ENCODE data around the gene DHX9.

DHX9 gene

DNA sequence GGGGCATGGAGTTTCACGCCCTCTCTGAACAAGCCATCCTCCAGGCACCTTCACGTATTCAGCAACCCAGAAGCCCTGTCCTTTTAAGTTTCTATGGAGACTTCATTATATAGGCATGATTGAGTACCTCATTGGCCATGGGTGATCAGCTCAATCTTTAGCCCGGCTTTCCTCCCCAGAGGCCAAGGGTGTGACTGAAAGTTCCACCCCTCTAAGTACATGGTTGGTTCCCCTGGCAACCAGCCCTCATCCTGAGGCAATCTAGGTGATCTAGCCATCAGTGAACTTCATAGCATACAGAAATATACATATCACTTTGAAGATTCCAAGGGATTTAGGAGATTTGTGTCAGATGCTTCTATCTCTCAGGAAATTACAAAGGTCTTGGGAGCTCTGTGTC, 21.3 kb upstream of the DHX9 start:
- no peak for TF ChIP-seq ZNF274 (IDR thresholded peaks at IDR 0.05; ENCODE audit: low read depth, low read length)
- no peak overlapping the region for H3K4me3 ChIP-seq (ENCODE audit: low read length)

DNA sequence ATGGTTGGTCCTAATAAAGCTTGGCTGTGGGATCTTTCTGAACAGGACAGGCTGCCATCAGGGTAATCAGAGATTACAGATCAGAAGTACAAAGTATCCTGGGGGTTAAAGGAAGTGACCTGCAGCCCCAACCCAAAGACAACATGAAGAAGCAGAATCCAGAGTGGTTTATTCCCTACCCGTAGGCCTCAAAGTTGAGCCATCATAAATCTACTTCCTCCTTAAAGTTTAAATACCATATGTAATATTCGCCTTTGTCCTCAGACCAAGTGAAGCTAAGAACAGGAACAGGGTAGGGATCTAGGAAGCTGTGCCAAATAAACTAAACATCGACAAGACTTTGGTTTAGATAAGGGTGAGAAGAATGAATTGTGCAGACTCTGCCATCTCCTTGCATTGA, 15.9 kb upstream of the DHX9 start:
- no peak overlapping the region for H3K4me3 ChIP-seq (ENCODE audit: low read length)
- no peak for TF ChIP-seq ZNF274 (IDR thresholded peaks at IDR 0.05; ENCODE audit: low read depth, low read length)

DNA sequence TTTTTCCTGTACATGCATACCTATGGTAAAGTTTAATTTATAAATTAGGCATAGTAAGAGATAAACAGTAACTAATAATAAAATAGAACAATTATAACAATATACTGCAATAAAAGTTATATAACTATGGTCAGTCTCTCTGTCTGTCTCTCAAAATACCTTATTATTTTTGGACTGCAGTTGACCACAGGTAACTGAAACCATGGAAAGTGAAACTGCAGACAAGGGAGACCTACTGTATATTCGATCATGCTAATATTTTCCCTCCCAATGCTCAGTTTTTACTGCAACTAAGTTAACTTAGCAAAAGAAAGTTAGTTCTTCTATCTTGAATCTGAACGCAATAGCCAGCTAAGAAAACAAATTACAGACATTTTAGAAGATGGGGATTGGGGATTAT, 12.3 kb upstream of the DHX9 start:
- TF ChIP-seq ZNF274 (IDR thresholded peaks at IDR 0.05; ENCODE audit: low read depth, low read length), result no peak
- no peak overlapping the region for H3K4me3 ChIP-seq (ENCODE audit: low read length)

DNA sequence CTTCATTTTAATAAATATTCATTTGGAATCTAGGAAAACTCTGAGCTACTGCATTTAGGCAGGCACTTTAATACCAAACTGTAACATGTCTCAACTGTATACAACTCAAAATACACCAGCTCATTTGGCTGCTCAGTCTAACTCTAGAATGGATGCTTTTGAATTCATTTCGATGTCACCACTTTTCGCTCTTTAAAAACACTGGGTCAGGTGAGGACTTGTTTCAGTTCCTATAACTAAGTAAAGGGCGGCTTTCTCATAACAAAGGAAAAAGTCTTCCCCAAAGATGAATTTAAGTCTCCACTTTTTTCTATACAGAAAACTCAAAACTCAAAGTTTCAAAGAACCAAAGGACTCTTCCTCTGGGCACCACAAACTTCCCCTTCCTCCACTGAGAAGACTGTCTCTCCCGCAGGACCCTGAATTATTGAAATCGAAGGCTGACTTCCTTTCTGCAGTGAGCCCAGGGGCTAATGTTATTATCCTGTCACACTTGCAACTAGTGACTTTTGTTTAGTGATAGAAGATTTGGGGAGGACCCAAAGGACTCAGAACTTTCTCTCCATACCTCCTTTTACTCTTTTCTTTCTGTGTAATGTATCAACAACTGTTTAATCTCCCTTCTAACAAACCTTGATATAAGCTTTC, 9.7 kb upstream of the DHX9 start:
- TF ChIP-seq ZNF274 (IDR thresholded peaks at IDR 0.05; ENCODE audit: low read depth, low read length), result no peak
- peak overlapping the region; percentile 32; the same call in 1 of the 2 replicates for H3K4me3 ChIP-seq (ENCODE audit: low read length)

DNA sequence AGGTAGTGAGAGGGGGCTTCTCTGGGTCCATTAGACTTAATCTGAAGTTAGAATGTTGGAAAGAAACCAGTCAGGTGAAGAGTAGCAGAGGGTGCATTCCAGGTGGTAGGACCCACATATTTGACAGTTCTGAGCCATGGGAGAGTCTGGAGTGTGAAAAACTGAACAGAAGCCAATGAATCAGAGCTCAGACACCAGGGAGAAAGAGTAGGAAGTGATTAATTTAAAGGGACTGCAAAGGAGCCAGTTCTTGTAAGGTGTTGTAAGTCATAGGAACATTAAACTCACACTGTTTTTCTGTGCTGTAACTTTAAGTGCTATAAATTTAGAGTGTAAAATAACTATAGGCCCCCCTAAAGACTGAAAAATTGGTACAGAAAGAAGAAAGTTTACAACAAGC, 5.9 kb upstream of the DHX9 start:
- H3K4me3 ChIP-seq (ENCODE audit: low read length), result no peak overlapping the region
- no peak for TF ChIP-seq ZNF274 (IDR thresholded peaks at IDR 0.05; ENCODE audit: low read depth, low read length)

DNA sequence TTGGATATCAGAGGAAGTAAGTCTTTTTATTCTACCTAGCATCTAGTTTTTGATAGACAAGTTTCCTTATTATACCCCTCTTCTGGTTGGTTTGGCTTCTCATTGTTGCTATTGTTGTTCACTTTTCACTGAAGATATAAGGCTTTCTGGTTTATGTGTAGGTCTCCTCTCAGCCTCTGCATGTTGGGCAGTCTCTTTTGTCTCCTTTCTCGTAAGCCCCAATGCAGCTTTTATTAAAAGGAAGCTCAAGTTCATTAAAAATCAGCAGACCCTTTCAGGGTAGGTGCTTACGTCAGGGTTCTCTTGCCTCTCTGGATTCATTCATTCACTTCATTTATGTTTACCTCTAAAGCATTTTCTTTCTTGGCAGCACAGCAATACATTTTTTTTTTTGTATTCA, 4.8 kb upstream of the DHX9 start:
- no peak overlapping the region for H3K4me3 ChIP-seq (ENCODE audit: low read length)
- no peak for TF ChIP-seq ZNF274 (IDR thresholded peaks at IDR 0.05; ENCODE audit: low read depth, low read length)

DNA sequence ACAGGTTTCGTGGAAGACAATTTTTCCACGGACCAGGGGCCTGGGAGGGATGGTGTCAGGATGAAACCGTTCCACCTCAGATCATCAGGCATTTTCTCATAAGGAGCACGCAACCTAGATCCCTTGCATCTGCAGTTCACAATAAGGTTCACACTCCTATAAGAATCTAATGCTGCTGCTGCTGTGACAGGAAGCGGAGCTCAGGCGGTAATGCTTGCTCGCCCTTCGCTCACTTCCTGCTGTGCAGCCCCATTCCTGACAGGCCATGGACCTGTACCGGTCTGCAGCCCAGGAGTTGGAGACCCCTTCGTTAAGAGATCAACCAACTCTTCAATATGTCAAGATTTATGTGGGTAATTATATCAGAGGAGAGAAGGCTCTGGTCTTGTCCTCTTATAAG, 3.3 kb upstream of the DHX9 start:
- H3K4me3 ChIP-seq (ENCODE audit: low read length), result no peak overlapping the region
- no peak for TF ChIP-seq ZNF274 (IDR thresholded peaks at IDR 0.05; ENCODE audit: low read depth, low read length)

DNA sequence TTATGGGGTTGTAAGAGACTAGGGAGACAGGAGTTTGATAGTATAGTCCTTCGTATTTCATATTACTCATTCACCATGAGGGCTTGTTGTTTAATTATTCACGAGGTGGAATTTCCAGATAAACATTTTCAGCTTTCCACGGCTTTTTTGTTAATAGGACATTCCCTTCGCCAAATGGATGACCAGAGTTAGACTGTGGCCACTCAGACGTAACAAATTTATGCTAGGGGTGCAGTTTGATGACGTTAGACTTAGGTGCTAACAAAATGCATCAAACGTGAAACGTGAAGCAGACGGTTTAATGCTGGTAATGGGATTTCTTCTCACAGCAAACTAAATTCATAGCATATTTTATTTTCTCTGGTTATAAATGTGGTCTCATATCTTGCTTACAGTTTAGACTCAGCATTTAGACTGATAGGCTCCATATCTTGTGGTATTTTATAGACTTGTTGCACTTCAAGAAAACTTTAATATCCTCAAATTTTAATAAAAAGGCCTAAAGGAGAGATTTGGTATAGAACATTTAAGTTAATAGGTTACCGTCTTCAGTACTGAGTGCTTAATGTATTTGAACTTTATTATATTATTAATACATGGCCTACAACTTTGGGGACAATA, 2.3 kb downstream of the DHX9 start:
- H3K4me3 ChIP-seq (ENCODE audit: low read length), result peak overlapping the region; percentile 76
- no peak for TF ChIP-seq ZNF274 (IDR thresholded peaks at IDR 0.05; ENCODE audit: low read depth, low read length)

DNA sequence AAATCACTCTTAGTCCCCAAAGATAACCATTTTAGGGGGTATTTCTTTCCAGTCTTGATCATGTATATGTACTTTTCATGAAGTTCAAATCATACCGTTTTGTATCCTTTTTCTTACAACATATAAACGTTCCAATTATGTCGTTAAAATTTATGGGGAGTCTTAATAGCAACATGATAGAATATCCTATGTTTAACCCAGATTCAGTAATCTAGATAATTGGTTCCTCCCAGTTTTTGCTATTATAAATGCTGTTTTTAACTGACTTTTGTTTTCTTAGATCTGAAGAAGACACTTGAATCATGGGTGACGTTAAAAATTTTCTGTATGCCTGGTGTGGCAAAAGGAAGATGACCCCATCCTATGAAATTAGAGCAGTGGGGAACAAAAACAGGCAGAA, 3.1 kb downstream of the DHX9 start:
- peak overlapping the region; percentile 76; the same call in 1 of the 2 replicates for H3K4me3 ChIP-seq (ENCODE audit: low read length)
- no peak for TF ChIP-seq ZNF274 (IDR thresholded peaks at IDR 0.05; ENCODE audit: low read depth, low read length)

GRCh38 chr1:182845379-182845778, 6.2 kb downstream of the DHX9 start:
- no peak overlapping the region for H3K4me3 ChIP-seq (ENCODE audit: low read length)
- TF ChIP-seq ZNF274 (IDR thresholded peaks at IDR 0.05; ENCODE audit: low read depth, low read length), result no peak

DNA sequence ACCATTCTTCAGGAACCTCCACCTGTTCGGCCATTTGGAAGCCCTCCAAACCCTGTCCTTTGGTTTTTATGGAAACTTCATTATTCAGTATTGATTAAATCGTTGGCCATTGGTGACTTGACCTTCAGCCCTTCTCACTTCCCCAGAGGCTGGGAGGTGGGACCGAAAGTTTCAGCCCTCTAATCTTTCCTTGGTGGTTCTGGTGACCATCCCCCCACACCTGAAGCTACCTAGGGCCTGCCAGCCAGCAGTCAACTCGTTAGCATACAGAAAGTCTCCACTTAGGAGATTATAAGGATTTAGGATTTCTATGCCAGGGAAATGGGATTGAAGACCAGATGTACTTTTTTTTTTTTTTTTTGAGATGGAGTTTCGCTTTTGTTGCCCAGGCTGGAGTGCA, 6.7 kb downstream of the DHX9 start:
- no peak for TF ChIP-seq ZNF274 (IDR thresholded peaks at IDR 0.05; ENCODE audit: low read depth, low read length)
- H3K4me3 ChIP-seq (ENCODE audit: low read length), result no peak overlapping the region

DNA sequence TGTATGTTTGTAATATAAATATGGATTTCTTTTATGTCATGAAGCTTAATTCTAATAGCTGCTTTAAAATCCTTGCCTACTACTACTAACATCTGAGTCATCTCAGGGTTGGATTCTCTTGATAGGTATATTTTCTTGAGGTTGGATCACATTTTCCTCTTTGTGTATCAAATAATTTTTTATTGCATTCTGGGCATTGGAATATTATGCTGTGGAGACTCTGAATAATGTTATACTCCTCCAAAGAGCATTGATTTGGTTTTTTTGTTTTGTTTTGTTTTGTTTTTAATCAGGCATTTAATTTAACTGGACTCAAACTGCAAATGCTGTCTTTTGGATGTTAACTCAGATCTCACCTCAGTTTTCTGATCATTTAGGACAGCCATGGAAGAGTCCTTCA, 8.0 kb downstream of the DHX9 start:
- H3K4me3 ChIP-seq (ENCODE audit: low read length), result no peak overlapping the region
- no peak for TF ChIP-seq ZNF274 (IDR thresholded peaks at IDR 0.05; ENCODE audit: low read depth, low read length)

- no peak overlapping the region for H3K4me3 ChIP-seq (ENCODE audit: low read length)
- TF ChIP-seq ZNF274 (IDR thresholded peaks at IDR 0.05; ENCODE audit: low read depth, low read length), result no peak
Observed at GRCh38 chr1:182848736-182849135, 9.6 kb downstream of the DHX9 start.

- TF ChIP-seq ZNF274 (IDR thresholded peaks at IDR 0.05; ENCODE audit: low read depth, low read length), result no peak
Observed at GRCh38 chr1:182850319-182850718, 11.2 kb downstream of the DHX9 start.

DNA sequence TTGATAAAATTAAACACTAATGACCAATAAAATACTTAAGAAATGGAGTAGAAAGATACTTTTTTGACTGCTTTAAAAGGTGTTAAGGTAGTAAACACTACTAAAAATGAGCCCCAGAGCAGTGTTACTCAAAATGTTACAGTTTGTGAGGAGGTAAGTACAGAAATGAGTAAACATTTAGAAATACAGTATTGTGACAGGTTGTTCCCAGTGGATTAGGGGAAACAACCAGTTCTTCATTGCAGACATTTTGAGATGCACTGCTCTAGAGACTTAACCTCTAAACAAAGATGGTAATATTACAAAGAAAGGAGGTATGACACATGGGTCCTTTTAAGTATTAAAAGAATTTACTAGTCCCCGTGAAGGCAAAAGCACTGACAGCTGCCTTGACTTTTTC, 12.7 kb downstream of the DHX9 start:
- no peak overlapping the region for H3K4me3 ChIP-seq (ENCODE audit: low read length)
- TF ChIP-seq ZNF274 (IDR thresholded peaks at IDR 0.05; ENCODE audit: low read depth, low read length), result no peak

More at GRCh38 chr1:182850319-182850718, 11.2 kb downstream of the DHX9 start:
- H3K4me3 ChIP-seq (ENCODE audit: low read length), result no peak overlapping the region

- no peak for TF ChIP-seq ZNF274 (IDR thresholded peaks at IDR 0.05; ENCODE audit: low read depth, low read length)
- H3K4me3 ChIP-seq (ENCODE audit: low read length), result no peak overlapping the region
Observed at GRCh38 chr1:182855911-182856310, 16.8 kb downstream of the DHX9 start.
